ENCODE results near the gene FOSL1. TPM values are rescaled to one million over a fixed set of nuclear protein-coding genes. Genes with fewer than 3 reads are reported as not detected.

Gene FOSL1
- total and polyA plus RNA-seq, 2 of the 13 experiments (the other 11 are each of a cell fraction or from before 2014, with no cell fraction given): 4.0 to 4.1 TPM

- ChIA-PET CTCF (ENCODE audit: low intra/inter-chr PET ratio, low total read pairs) (no interaction called here), POLR2A (interaction anchor here (1.1 kb wide), 1 partner anchor 10 kb away, joined by 4 read pairs; no protein-coding TSS in a partner anchor)
- no peaks in the 10 kb centered on the region for H3K79me2 ChIP-seq (ENCODE audit: insufficient read depth, low read length)
- ATAC-seq (no peak), DNase-seq (ENCODE audit: low spot score) (no peak), FAIRE-seq (no peak)
- no peak overlapping the region for H2AFZ ChIP-seq (ENCODE audit: low read length)
- H3K4me2 ChIP-seq (ENCODE audit: low read depth, low read length): no peak overlapping the region
- no peaks in the 10 kb centered on the region for H3K27me3 ChIP-seq (ENCODE audit: control insufficient read depth in 1 of 2, insufficient read depth in 2 of 2, low read length in 2 of 2)
- no peaks in the 10 kb centered on the region for H3K9me3 ChIP-seq (ENCODE audit: low read length)
- H3K36me3 ChIP-seq (replicated peaks in 1 of 2; ENCODE audit: control insufficient read depth in 1 of 2, insufficient read depth in 2 of 2, low read length in 2 of 2): no peaks in the 10 kb centered on the region
- in situ Hi-C loops (cut with HindIII; ENCODE audit: extremely low pct_ligation_motif_present, low pct_unique_long_range_greater_than_20kb) (no loop called here), intact Hi-C loops (cut with micrococcal nuclease; ENCODE audit: unreplicated experiment) (no loop called here)
- peaks cover 24% of the 10 kb centered on the region for H3K4me1 ChIP-seq (ENCODE audit: insufficient read depth, low read length)
- no peaks in the 10 kb centered on the region for H4K20me1 ChIP-seq (ENCODE audit: insufficient read depth, low read length)
- H3K9ac ChIP-seq (ENCODE audit: insufficient read depth, low read depth, low read length): no peak overlapping the region
- 60% methylated on average over 4 of the region's 4 CpGs for WGBS (ENCODE audit: low lambda C conversion rate)
- BruUV-seq (replicated peaks): no TSS peak
- H3K4me3 ChIP-seq (replicated peaks in 1 of 3; ENCODE audit: insufficient read depth in 1 of 3, low read depth in 2 of 3, low read length in 3 of 3): no peak overlapping the region
- TF ChIP-seq MAX (IDR thresholded peaks at IDR 0.05) (no peak), ZBTB8A (CRISPR knock-in tag; IDR thresholded peaks at IDR 0.05; ENCODE audit: borderline replicate concordance, low read depth) (no peak), NR2F2 (IDR thresholded peaks at IDR 0.05; ENCODE audit: borderline replicate concordance, low read depth) (no peak), GATAD1 (CRISPR knock-in tag; IDR thresholded peaks at IDR 0.05) (no peak), ELF4 (CRISPR knock-in tag; IDR thresholded peaks at IDR 0.05; ENCODE audit: borderline replicate concordance) (no peak), MZF1 (CRISPR knock-in tag; IDR thresholded peaks at IDR 0.05; ENCODE audit: borderline replicate concordance) (no peak), ZNF142 (CRISPR knock-in tag; IDR thresholded peaks at IDR 0.05) (no peak), IRF2 (CRISPR knock-in tag; IDR thresholded peaks at IDR 0.05) (no peak), PTBP1 (IDR thresholded peaks at IDR 0.05; ENCODE audit: low read depth, low read length, poor library complexity, severe bottlenecking) (no peak), KLF16 (CRISPR knock-in tag; IDR thresholded peaks at IDR 0.05) (no peak), JUND (CRISPR knock-in tag; IDR thresholded peaks at IDR 0.05) (no peak), FOSL1 (CRISPR knock-in tag; IDR thresholded peaks at IDR 0.05; ENCODE audit: borderline replicate concordance) (no peak), ZFP36L2 (CRISPR knock-in tag; IDR thresholded peaks at IDR 0.05) (no peak), GATA4 (IDR thresholded peaks at IDR 0.05; ENCODE audit: borderline replicate concordance, low read depth) (no peak), MXI1 (IDR thresholded peaks at IDR 0.05; ENCODE audit: borderline replicate concordance, low read depth, low read length) (no peak)
- H3K27ac ChIP-seq (ENCODE audit: extremely low read length, insufficient read depth, low read length): no peak overlapping the region
Measured at GRCh38 chr11:65842144-65842543, 58.0 kb downstream of the FOSL1 start.
